ENCODE data around the gene SF3B1. TPM values are rescaled to one million over a fixed set of nuclear protein-coding genes. Genes with fewer than 3 reads are reported as not detected.

SF3B1 gene
- total RNA-seq, 1 donor from 2014 or later = 253 TPM

- no peaks in the 10 kb centered on the region for H3K9me3 ChIP-seq (ENCODE audit: insufficient read depth, low read depth, low read length)
- H4K20me1 ChIP-seq (ENCODE audit: insufficient read depth, low read length) = no peaks in the 10 kb centered on the region
- DNase-seq (ENCODE audit: low read depth) (no peak), FAIRE-seq (no peak)
- H3K4me3 Mint-ChIP-seq (ENCODE audit: unreplicated experiment) = no peak overlapping the region
- no peak overlapping the region for H3K4me2 ChIP-seq (ENCODE audit: low read length)
- H3K79me2 ChIP-seq (ENCODE audit: insufficient read depth, low read length) = no peaks in the 10 kb centered on the region
- no peak for TF ChIP-seq EZH2 (IDR thresholded peaks at IDR 0.05; ENCODE audit: insufficient read depth, low read length)
- TF ChIP-seq CTCF (IDR thresholded peaks at IDR 0.05; ENCODE audit: insufficient read depth, low read depth, low read length) = no peak
- peaks cover 4% of the 10 kb centered on the region for H3K4me1 ChIP-seq (ENCODE audit: insufficient read depth, low read length)
- no peaks in the 10 kb centered on the region for H3K36me3 ChIP-seq (ENCODE audit: insufficient read depth, low read length)
- H3K4me1 Mint-ChIP-seq (ENCODE audit: low read depth, unreplicated experiment) = peaks cover 7% of the 10 kb centered on the region
- no peak overlapping the region for H2AFZ ChIP-seq (ENCODE audit: low read depth, low read length)
- H3K9ac ChIP-seq (ENCODE audit: low read length) = no peak overlapping the region
- H3K27ac Mint-ChIP-seq (ENCODE audit: unreplicated experiment) = no peak overlapping the region
- H3K9me3 Mint-ChIP-seq (ENCODE audit: unreplicated experiment) = no peaks in the 10 kb centered on the region
- no peak overlapping the region for H3K4me3 ChIP-seq (ENCODE audit: insufficient read depth, low read depth, low read length)
- no peak overlapping the region for H3K27ac ChIP-seq (ENCODE audit: low read depth, low read length)
- no peaks in the 10 kb centered on the region for H3K27me3 ChIP-seq (ENCODE audit: insufficient read depth, low read length)
- H3K36me3 Mint-ChIP-seq (ENCODE audit: low read depth, unreplicated experiment) = no peaks in the 10 kb centered on the region
- peaks cover 2% of the 10 kb centered on the region for H3K27me3 Mint-ChIP-seq (ENCODE audit: low read depth, unreplicated experiment)
These were observed 76.8 kb downstream of the SF3B1 start for GRCh38 chr2:197357986-197358385.

GRCh38 chr2:197356136-197356535 is 78.7 kb downstream of the SF3B1 start:
- Mint-ChIP-seq H3K27ac (ENCODE audit: unreplicated experiment) (no peak overlapping the region), H3K27me3 (ENCODE audit: low read depth, unreplicated experiment) (peaks cover 5% of the 10 kb centered on the region), H3K4me1 (ENCODE audit: low read depth, unreplicated experiment) (peaks cover 7% of the 10 kb centered on the region), H3K36me3 (ENCODE audit: low read depth, unreplicated experiment) (no peaks in the 10 kb centered on the region), H3K4me3 (ENCODE audit: unreplicated experiment) (no peak overlapping the region), H3K9me3 (ENCODE audit: unreplicated experiment) (no peaks in the 10 kb centered on the region)
- H3K9me3 ChIP-seq (ENCODE audit: insufficient read depth, low read depth, low read length) = no peaks in the 10 kb centered on the region
- H3K27me3 ChIP-seq (ENCODE audit: insufficient read depth, low read length) = no peaks in the 10 kb centered on the region
- no peaks in the 10 kb centered on the region for H3K36me3 ChIP-seq (ENCODE audit: insufficient read depth, low read length)
- TF ChIP-seq CTCF (IDR thresholded peaks at IDR 0.05; ENCODE audit: insufficient read depth, low read depth, low read length) (peak; percentile 42), EZH2 (IDR thresholded peaks at IDR 0.05; ENCODE audit: insufficient read depth, low read length) (no peak)
- no peak overlapping the region for H3K4me3 ChIP-seq (ENCODE audit: insufficient read depth, low read depth, low read length)
- H3K27ac ChIP-seq (ENCODE audit: low read depth, low read length) = no peak overlapping the region
- H3K79me2 ChIP-seq (ENCODE audit: insufficient read depth, low read length) = no peaks in the 10 kb centered on the region
- no peaks in the 10 kb centered on the region for H4K20me1 ChIP-seq (ENCODE audit: insufficient read depth, low read length)
- H3K4me1 ChIP-seq (ENCODE audit: insufficient read depth, low read length) = peaks cover 4% of the 10 kb centered on the region
- H3K9ac ChIP-seq (ENCODE audit: low read length) = no peak overlapping the region
- no peak overlapping the region for H2AFZ ChIP-seq (ENCODE audit: low read depth, low read length)
- DNase-seq (ENCODE audit: low read depth) = no peak
- FAIRE-seq = no peak
- H3K4me2 ChIP-seq (ENCODE audit: low read length) = no peak overlapping the region

- no peak overlapping the region for H3K4me3 ChIP-seq (ENCODE audit: insufficient read depth, low read depth, low read length)
- Mint-ChIP-seq H3K4me1 (ENCODE audit: low read depth, unreplicated experiment) (peaks cover 5% of the 10 kb centered on the region), H3K9me3 (ENCODE audit: unreplicated experiment) (no peaks in the 10 kb centered on the region), H3K27ac (ENCODE audit: unreplicated experiment) (no peak overlapping the region), H3K36me3 (ENCODE audit: low read depth, unreplicated experiment) (no peaks in the 10 kb centered on the region), H3K4me3 (ENCODE audit: unreplicated experiment) (no peak overlapping the region), H3K27me3 (ENCODE audit: low read depth, unreplicated experiment) (peaks cover 5% of the 10 kb centered on the region)
- H3K4me1 ChIP-seq (ENCODE audit: insufficient read depth, low read length) = no peaks in the 10 kb centered on the region
- no peak for FAIRE-seq
- no peak overlapping the region for H2AFZ ChIP-seq (ENCODE audit: low read depth, low read length)
- H3K36me3 ChIP-seq (ENCODE audit: insufficient read depth, low read length) = no peaks in the 10 kb centered on the region
- H3K9me3 ChIP-seq (ENCODE audit: insufficient read depth, low read depth, low read length) = no peaks in the 10 kb centered on the region
- H3K9ac ChIP-seq (ENCODE audit: low read length) = no peak overlapping the region
- H3K27ac ChIP-seq (ENCODE audit: low read depth, low read length) = no peak overlapping the region
- H3K4me2 ChIP-seq (ENCODE audit: low read length) = no peak overlapping the region
- H3K79me2 ChIP-seq (ENCODE audit: insufficient read depth, low read length) = no peaks in the 10 kb centered on the region
- H3K27me3 ChIP-seq (ENCODE audit: insufficient read depth, low read length) = no peaks in the 10 kb centered on the region
- TF ChIP-seq EZH2 (IDR thresholded peaks at IDR 0.05; ENCODE audit: insufficient read depth, low read length) (no peak), CTCF (IDR thresholded peaks at IDR 0.05; ENCODE audit: insufficient read depth, low read depth, low read length) (no peak)
- no peak for DNase-seq (ENCODE audit: low read depth)
- no peaks in the 10 kb centered on the region for H4K20me1 ChIP-seq (ENCODE audit: insufficient read depth, low read length)
These were observed 80.7 kb downstream of the SF3B1 start for GRCh38 chr2:197354169-197354558.

Measured in astrocyte (in vitro differentiated cells and primary cell).